Muscle of arm (tissue), 14 donors: ENCODE measurements around the gene OTUD1. TPM values are rescaled to one million over a fixed set of nuclear protein-coding genes. Genes with fewer than 3 reads are reported as not detected.
"Not testable (repeated sequence)": the region's sequence is repeated elsewhere in the genome, so short reads cannot be mapped to it uniquely, and the experiment has no call there.

ENCODE experiments used
- DNase-seq: peaks from one replicate; pipeline ENCODE4 v3.0.0-alpha.2; 2013
- long read RNA-seq, 11 donors: transcript quantifications; one replicate each; lab custom pipeline, GENCODE V29; 2026
- polyA plus RNA-seq, 12 donors: library from polyadenylated mRNA; unstranded; fragments of 120-200 nt; gene quantifications; one replicate each; pipeline ENCODE4 v1.2.1, GENCODE V29; 2013; ENCODE audit not compliant: insufficient read length in 12 of 12

OTUD1 gene
- polyA plus RNA-seq, result 100 to 1,000 TPM in 3 of 12 donors, 10 to 100 TPM in 9; 11.7 to 440 (median 54.3) TPM
- long read RNA-seq, donor 1, transcript OTUD1-201 (1 exons, 2,933 nt), result major isoform, 69 of 69 reads
- long read RNA-seq, donor 1, partial matches to known transcripts, result 0 of 69 reads
- long read RNA-seq, donor 1, other reads (novel, unspliced or antisense), result 0 of 69 reads
- long read RNA-seq, donor 2, transcript OTUD1-201 (1 exons, 2,933 nt), result major isoform, 66 of 66 reads
- long read RNA-seq, donor 2, partial matches to known transcripts, result 0 of 66 reads
- long read RNA-seq, donor 2, other reads (novel, unspliced or antisense), result 0 of 66 reads
- long read RNA-seq, donor 3, transcript OTUD1-201 (1 exons, 2,933 nt), result major isoform, 46 of 46 reads
- long read RNA-seq, donor 3, partial matches to known transcripts, result 0 of 46 reads
- long read RNA-seq, donor 3, other reads (novel, unspliced or antisense), result 0 of 46 reads
- long read RNA-seq, donor 4, transcript OTUD1-201 (1 exons, 2,933 nt), result major isoform, 89 of 89 reads
- long read RNA-seq, donor 4, partial matches to known transcripts, result 0 of 89 reads
- long read RNA-seq, donor 4, other reads (novel, unspliced or antisense), result 0 of 89 reads
- long read RNA-seq, donor 5, result 0 reads
- long read RNA-seq, donor 6, transcript OTUD1-201 (1 exons, 2,933 nt), result major isoform, 174 of 174 reads
- long read RNA-seq, donor 6, partial matches to known transcripts, result 0 of 174 reads
- long read RNA-seq, donor 6, other reads (novel, unspliced or antisense), result 0 of 174 reads
- long read RNA-seq, donor 7, transcript OTUD1-201 (1 exons, 2,933 nt), result major isoform, 45 of 45 reads
- long read RNA-seq, donor 7, partial matches to known transcripts, result 0 of 45 reads
- long read RNA-seq, donor 7, other reads (novel, unspliced or antisense), result 0 of 45 reads
- long read RNA-seq, donor 8, transcript OTUD1-201 (1 exons, 2,933 nt), result major isoform, 283 of 283 reads
- long read RNA-seq, donor 8, partial matches to known transcripts, result 0 of 283 reads
- long read RNA-seq, donor 8, other reads (novel, unspliced or antisense), result 0 of 283 reads
- long read RNA-seq, donor 9, transcript OTUD1-201 (1 exons, 2,933 nt), result major isoform, 53 of 53 reads
- long read RNA-seq, donor 9, partial matches to known transcripts, result 0 of 53 reads
- long read RNA-seq, donor 9, other reads (novel, unspliced or antisense), result 0 of 53 reads
- long read RNA-seq, donor 10, transcript OTUD1-201 (1 exons, 2,933 nt), result major isoform, 45 of 45 reads
- long read RNA-seq, donor 10, partial matches to known transcripts, result 0 of 45 reads
- long read RNA-seq, donor 10, other reads (novel, unspliced or antisense), result 0 of 45 reads
- long read RNA-seq, donor 11, transcript OTUD1-201 (1 exons, 2,933 nt), result major isoform, 157 of 157 reads
- long read RNA-seq, donor 11, partial matches to known transcripts, result 0 of 157 reads
- long read RNA-seq, donor 11, other reads (novel, unspliced or antisense), result 0 of 157 reads

DNA sequence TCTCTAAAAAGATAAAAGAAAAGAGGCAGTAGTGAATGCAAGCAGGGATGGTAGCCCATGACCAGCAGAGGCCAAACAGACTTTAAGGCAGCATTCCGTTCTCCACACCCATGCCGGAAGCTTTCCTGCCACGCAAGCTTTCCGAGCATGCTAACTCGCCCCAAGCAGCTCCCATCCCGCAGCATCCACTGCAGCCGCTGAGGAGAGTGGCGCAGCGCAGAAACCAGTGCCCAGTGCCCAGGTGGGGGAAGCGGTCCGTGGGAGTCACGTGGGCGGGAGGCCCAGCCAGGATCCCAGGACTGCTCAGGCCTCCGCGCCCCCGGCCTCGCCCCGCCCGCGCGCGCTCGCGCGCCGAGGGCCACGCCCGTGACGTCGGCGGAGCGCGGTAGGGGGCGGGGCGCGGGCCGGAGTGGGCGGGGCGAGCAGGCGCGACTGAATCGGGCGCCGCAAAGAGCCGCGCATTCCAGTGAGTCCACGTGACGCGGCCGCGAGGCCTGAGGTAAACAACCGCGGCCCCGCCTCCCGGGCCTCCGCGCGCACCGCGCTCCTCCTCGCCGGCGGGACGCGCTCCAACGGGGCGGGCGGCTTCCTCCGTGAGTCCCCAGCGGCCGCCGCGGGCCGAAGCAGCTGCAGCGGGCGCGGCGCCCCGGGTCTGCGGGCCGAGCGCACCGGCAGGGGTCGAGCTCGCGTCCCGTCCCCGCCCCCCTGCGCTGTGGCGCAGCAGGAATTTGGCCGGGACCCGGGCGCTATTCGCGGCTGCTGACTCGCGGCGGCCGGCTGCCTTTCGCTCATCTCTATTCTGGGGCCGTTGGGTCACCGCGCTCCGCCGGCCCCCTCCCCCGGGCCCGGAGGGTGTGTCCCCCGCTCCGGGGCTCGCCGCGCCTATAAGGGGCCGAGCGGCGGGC, at the start of gene OTUD1:
TSS of gene OTUD1 (plus strand) at position 529 of the 905 bp plus-strand sequence. CDS start 383 bp downstream, outside the sequence.
- peak; percentile 93 for DNase-seq

- not testable (repeated sequence) for DNase-seq
Observed at GRCh38 chr10:23390408-23390807, 48.5 kb upstream of the OTUD1 start.

GRCh38 chr10:23390809-23391208, 48.1 kb upstream of the OTUD1 start:
- DNase-seq, result no peak

DNA sequence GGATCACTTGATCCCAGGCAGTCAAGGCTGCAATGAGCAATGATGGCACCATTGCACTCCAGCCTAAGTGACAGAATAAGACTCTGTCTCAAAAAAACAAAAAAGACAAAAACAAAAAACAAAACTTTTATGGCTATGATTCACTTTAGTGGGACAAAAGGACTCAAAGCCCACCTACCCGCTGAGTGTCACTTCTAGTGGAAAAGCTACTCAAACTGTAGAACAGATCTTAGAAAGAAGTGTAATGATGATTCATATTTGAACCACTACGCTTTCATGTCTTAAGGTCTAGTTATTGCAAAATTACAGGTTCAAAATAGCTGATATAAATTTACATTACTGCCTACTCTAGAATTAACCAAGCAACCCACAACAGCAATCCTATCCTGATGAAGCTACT, 47.1 kb upstream of the OTUD1 start:
- DNase-seq, result no peak

- no peak for DNase-seq
Observed at GRCh38 chr10:23395017-23395416, 43.9 kb upstream of the OTUD1 start.

DNA sequence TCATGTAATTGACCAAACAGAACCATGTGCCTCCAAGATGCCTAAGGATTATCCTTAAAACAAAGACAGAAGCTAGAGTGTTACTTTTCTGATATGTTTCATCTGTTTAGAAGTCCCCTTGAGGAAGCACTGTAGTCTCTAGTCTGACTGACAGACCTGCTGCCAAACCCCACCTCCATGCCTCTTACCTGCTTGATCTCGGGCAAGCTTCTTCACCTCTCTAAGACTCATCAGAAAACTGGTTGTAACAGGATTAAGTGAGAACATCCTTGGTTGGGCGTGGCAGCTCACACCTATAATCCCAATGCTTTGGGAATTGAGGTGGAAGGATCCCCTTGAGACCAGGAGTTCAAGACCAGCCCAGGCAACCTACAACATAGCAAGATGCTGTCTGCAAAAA, 42.2 kb upstream of the OTUD1 start:
- no peak for DNase-seq

DNA sequence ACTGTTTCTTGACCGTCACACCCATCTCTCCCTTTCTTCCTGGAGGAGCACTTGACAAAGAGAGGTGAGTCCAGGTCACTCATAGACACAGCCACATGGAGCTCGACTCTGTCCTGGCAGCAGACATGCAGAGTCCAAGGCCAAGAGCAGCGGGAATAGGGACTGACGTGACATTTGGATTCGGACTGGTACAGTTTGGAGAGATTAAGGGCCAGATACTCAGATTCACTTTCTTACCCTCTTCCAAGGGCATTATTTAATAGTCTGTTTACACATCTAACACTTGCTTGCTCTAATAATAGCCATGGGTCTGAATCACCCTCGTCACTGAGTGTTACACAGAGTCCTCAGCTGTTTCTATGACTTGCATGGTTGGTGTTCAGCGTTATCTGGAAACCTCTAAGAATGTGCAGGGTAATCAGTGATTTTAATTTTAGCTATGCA, 39.2 kb upstream of the OTUD1 start:
- DNase-seq, result no peak

- no peak for DNase-seq
Observed at GRCh38 chr10:23402856-23403255, 36.0 kb upstream of the OTUD1 start.

DNA sequence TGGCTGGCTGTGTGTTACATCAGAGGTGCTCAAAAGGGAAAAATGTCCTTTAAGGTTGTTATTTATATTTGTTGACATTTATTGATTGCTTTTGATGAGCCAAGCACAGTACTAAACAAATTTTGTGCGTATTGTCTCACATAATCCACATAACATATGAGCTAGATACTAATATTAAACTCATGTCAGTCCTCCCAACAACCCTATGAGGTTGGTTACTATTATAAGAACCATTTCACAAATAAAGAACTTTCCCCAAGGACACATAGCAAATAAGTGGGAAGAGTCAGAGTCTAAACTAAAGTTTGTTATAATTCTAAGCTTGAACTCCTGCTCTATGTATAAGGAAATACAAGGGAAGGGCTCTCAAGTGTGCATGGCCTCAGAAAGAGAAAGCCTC, 35.6 kb upstream of the OTUD1 start:
- no peak for DNase-seq

DNA sequence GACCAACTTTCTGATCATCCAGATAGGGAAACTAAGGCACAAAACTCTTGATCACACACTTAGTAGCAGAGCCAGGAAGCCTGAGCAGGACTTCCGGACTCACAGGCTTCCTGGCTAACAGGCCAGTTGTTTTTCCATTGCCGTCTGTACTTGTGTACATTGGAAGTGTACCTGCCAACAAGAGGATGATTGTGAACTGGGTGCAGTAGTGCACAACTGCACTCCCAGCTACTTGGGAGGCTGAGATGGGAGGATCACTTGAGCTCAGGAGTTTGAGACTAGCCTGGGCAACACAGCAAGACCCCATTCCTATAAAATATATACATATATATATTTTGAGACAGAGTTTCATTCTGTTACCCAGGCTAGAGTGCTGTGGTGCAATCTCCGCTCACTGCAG, 35.2 kb upstream of the OTUD1 start:
- no peak for DNase-seq

- no peak for DNase-seq
Observed at GRCh38 chr10:23404461-23404980, 34.4 kb upstream of the OTUD1 start.

GRCh38 chr10:23405540-23405939, 33.3 kb upstream of the OTUD1 start:
- DNase-seq, result no peak

DNA sequence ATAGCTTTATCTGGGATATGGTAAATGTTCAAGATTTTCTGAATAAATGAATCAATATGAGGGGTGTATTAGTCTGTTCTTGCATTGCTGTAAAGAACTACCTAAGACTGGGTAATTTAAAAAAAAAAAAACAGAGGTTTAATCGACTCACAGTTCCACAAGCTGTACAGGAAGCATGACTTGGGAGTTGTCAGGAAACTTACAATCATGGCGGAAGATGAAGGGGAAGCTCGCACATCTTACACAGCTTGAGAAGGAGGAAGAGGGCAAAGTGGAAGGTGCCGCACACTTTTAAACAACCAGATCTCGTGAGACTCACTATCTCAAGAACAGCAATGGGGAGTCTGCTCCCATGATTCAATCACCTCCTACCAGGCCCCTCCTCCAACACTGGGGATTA, 32.5 kb upstream of the OTUD1 start:
- no peak for DNase-seq

GRCh38 chr10:23408330-23408976, 30.4 kb upstream of the OTUD1 start:
- DNase-seq, result no peak

DNA sequence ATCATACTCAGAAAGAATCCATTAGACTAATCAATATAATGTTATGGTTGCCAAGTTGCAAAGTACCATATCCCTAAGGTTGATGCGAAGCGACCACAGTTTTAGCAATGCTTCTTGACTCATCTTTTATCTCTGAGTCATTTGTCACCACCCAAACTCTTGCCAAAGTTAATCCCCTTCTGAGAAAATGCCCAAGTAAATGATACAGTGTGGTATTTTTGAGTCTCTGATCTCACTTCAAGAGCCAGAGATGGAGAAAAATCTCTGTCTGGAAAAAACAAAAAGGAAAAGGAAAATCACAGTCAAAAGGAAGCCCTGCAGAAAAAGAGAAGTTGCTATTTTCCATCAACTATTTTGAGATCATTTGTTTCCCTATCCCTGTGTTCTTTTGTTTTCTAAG, 26.7 kb upstream of the OTUD1 start:
- DNase-seq, result no peak

GRCh38 chr10:23413629-23414089, 25.2 kb upstream of the OTUD1 start:
- DNase-seq, result no peak

- no peak for DNase-seq
Observed at GRCh38 chr10:23414658-23415057, 24.2 kb upstream of the OTUD1 start.

DNA sequence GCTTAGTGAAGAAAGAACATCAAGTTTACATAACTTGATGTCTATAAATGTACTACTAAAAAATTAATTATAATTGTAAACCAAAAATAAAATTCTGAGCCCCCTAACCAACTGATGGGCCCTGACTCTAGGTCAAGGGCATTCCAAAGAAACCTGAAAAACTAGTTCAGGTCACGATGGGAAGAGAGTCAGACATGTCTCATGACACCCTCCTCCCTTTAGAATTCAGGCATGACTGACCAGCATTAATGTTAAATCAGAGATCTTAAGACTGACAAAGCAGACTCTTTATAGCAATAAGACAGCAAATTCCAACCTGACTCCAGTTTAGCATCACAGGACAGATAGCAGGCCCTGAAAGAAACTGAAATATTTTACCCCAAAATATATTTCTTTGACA, 21.6 kb upstream of the OTUD1 start:
- DNase-seq, result no peak

DNA sequence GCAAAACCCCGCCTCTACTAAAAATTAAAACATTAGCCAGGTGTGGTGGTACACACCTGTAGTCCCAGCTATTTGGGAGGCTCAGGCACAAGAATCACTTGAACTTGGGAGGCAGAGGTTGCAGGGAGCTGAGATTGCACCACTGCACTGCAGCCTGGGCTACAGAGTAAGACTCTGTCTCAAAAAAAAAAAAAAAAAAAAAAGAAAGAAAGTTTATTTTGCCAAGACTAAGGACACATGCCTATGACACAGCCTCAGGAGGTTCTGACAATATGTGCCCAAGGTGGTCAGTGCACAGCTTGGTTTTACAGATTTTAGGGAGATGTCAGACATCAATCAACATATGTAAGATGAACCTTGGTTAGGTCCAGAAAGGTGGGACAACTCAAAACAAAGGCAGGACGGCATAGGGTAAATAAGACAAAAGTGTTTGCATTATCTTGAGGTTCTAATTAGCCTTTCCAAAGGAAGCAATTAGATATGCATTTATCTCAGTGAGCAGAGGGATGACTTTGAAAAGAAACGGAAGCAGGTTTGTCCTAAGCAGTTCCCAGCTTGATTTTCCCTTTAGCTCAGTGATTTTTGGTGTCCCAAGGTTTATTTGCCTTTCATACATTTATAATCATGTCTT, 20.7 kb upstream of the OTUD1 start:
- DNase-seq, result no peak
